ENCODE measurements around the gene MLLT10. TPM values are rescaled to one million over a fixed set of nuclear protein-coding genes. Genes with fewer than 3 reads are reported as not detected.
A peak's percentile ranks its signal among the peaks of the same experiment; 100 is the strongest.

The MLLT10 gene
- total RNA-seq, 1 experiment from 2014 or later = 58.4 TPM

GRCh38 chr10:21724687-21725367 lies 190.8 kb downstream of the MLLT10 start:
- peak; percentile 99 for DNase-seq (ENCODE audit: low spot score)
- Histone ChIP-seq H3K27ac (ENCODE audit: low read depth, low read length, poor library complexity, severe bottlenecking) (peak overlapping the region; percentile 64), H3K4me3 (ENCODE audit: low read depth, low read length, poor library complexity, severe bottlenecking) (peak overlapping the region; percentile 17), H3K36me3 (ENCODE audit: insufficient read depth, low read length, poor library complexity, severe bottlenecking) (no peaks in the 10 kb centered on the region), H3K9me3 (ENCODE audit: low read depth, low read length, poor library complexity, severe bottlenecking) (no peaks in the 10 kb centered on the region), H3K4me1 (ENCODE audit: insufficient read depth, low read length, poor library complexity, severe bottlenecking) (peaks cover 88% of the 10 kb centered on the region), H3K27me3 (replicated peaks; ENCODE audit: insufficient read depth, low read depth, low read length, poor library complexity) (no peaks in the 10 kb centered on the region)
- ChIA-PET POLR2A (ENCODE audit: low non-redundant PET) (no interaction called here), CTCF (no interaction called here)
- TF ChIP-seq CTCF (conservative IDR thresholded peaks at IDR 0.05; ENCODE audit: low read depth, low read length) (no peak), EZH2 (IDR thresholded peaks at IDR 0.05; ENCODE audit: borderline replicate concordance, low read depth, low read length, poor library complexity, severe bottlenecking) (no peak)
- intact Hi-C loops (cut with micrococcal nuclease; ENCODE audit: unreplicated experiment) = loop anchor here (5.0 kb wide), 1 partner anchor 198 kb away; the partner anchor contains the start of gene SKIDA1
- no TSS peak for BruUV-seq (replicated peaks)

GRCh38 chr10:21726601-21727225 lies 192.7 kb downstream of the MLLT10 start:
- H3K27ac ChIP-seq (ENCODE audit: low read depth, low read length, poor library complexity, severe bottlenecking) = peak overlapping the region; percentile 80
- H3K9me3 ChIP-seq (ENCODE audit: low read depth, low read length, poor library complexity, severe bottlenecking) = no peaks in the 10 kb centered on the region
- H3K27me3 ChIP-seq (replicated peaks; ENCODE audit: insufficient read depth, low read depth, low read length, poor library complexity) = no peaks in the 10 kb centered on the region
- BruUV-seq (replicated peaks) = no TSS peak
- H3K4me1 ChIP-seq (ENCODE audit: insufficient read depth, low read length, poor library complexity, severe bottlenecking) = peaks cover 91% of the 10 kb centered on the region
- no peaks in the 10 kb centered on the region for H3K36me3 ChIP-seq (ENCODE audit: insufficient read depth, low read length, poor library complexity, severe bottlenecking)
- DNase-seq (ENCODE audit: low spot score) = peak; percentile 78
- peak overlapping the region; percentile 30 for H3K4me3 ChIP-seq (ENCODE audit: low read depth, low read length, poor library complexity, severe bottlenecking)
- TF ChIP-seq CTCF (conservative IDR thresholded peaks at IDR 0.05; ENCODE audit: low read depth, low read length) = no peak
- no peak for TF ChIP-seq EZH2 (IDR thresholded peaks at IDR 0.05; ENCODE audit: borderline replicate concordance, low read depth, low read length, poor library complexity, severe bottlenecking)
- intact Hi-C loops (cut with micrococcal nuclease; ENCODE audit: unreplicated experiment) = loop anchor here (5.0 kb wide), 1 partner anchor 199 kb away; the partner anchor contains the start of gene SKIDA1
- POLR2A ChIA-PET (ENCODE audit: low non-redundant PET) = no interaction called here
- CTCF ChIA-PET = no interaction called here

- ChIA-PET POLR2A (ENCODE audit: low non-redundant PET) (interaction anchor here (0.7 kb wide), 1 partner anchor 13 kb away, joined by 3 read pairs; no protein-coding TSS in a partner anchor), CTCF (interaction anchor here (0.9 kb wide), 1 partner anchor 209 kb away, joined by 4 read pairs; no protein-coding TSS in a partner anchor)
- Histone ChIP-seq H3K27ac (ENCODE audit: low read depth, low read length, poor library complexity, severe bottlenecking) (peak overlapping the region; percentile 80), H3K27me3 (replicated peaks; ENCODE audit: insufficient read depth, low read depth, low read length, poor library complexity) (no peaks in the 10 kb centered on the region), H3K9me3 (ENCODE audit: low read depth, low read length, poor library complexity, severe bottlenecking) (no peaks in the 10 kb centered on the region), H3K4me1 (ENCODE audit: insufficient read depth, low read length, poor library complexity, severe bottlenecking) (peaks cover 96% of the 10 kb centered on the region), H3K4me3 (ENCODE audit: low read depth, low read length, poor library complexity, severe bottlenecking) (peak overlapping the region; percentile 30), H3K36me3 (ENCODE audit: insufficient read depth, low read length, poor library complexity, severe bottlenecking) (no peaks in the 10 kb centered on the region)
- intact Hi-C loops (cut with micrococcal nuclease; ENCODE audit: unreplicated experiment) = loop anchor here (5.0 kb wide), 1 partner anchor 200 kb away; the partner anchor contains the start of gene SKIDA1
- TF ChIP-seq EZH2 (IDR thresholded peaks at IDR 0.05; ENCODE audit: borderline replicate concordance, low read depth, low read length, poor library complexity, severe bottlenecking) (no peak), CTCF (conservative IDR thresholded peaks at IDR 0.05; ENCODE audit: low read depth, low read length) (no peak)
- BruUV-seq (replicated peaks) = TSS peak; percentile 23
- peak; percentile 88 for DNase-seq (ENCODE audit: low spot score)
Measured at GRCh38 chr10:21727452-21728168, 193.6 kb downstream of the MLLT10 start.
